ENCODE measurements around the gene FIP1L1. TPM values are rescaled to one million over a fixed set of nuclear protein-coding genes. Genes with fewer than 3 reads are reported as not detected.
A peak's percentile ranks its signal among the peaks of the same experiment; 100 is the strongest.
"Not testable (repeated sequence)": the region's sequence is repeated elsewhere in the genome, so short reads cannot be mapped to it uniquely, and the experiment has no call there.

FIP1L1 gene
- total RNA-seq, result 10 to 100 TPM; 83.6 to 90.5 TPM

DNA sequence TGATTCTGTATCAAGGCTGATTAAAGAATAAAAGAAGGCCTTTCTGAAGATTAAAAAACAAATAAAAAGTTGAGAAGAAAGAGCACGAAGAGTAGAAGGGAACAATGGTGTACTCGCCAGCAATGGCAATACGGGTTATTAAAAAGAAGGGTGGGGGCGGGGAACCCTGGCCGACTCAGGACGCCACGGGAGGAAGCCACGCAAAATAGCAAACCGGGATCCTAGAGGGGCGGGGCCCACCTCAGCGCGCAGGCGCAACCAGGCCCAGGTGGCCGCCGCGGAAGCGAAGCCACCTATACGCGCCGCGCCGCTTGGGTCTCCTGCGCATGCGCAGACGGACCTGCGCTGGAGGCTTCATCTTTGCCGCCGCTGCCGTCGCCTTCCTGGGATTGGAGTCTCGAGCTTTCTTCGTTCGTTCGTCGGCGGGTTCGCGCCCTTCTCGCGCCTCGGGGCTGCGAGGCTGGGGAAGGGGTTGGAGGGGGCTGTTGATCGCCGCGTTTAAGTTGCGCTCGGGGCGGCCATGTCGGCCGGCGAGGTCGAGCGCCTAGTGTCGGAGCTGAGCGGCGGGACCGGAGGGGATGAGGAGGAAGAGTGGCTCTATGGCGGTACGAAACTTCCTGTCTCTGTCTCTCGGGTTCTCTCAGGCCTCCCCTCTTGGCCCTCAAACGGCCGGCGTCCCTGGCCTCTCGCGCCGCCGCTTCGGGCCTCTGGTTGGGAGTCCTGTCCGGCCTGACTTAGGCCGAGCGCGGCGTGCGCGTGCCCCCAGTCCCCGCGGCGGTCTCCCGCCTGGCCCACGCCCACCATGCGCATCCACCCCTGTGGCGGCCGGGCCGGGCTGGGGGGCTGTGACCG lies at the start of gene FIP1L1:
Gene FIP1L1, plus strand, starts transcription at position 323 of the 852 bp plus-strand sequence. Its CDS starts 198 bp downstream, at position 521.
- Mint-ChIP-seq H3K36me3 (peaks cover 10% of the 10 kb centered on the region), H3K27me3 (peaks cover 0 to 8% of the 10 kb centered on the region in 2 donors), H3K4me1 (ENCODE audit: low read depth in 2 of 2) (peaks cover 27 to 33% of the 10 kb centered on the region in 2 donors), H3K27ac (peak within 1 kb of the TSS; percentile 95 to 97), H3K4me3 (peak within 1 kb of the TSS; percentile 97), H3K9me3 (no peaks in the 10 kb centered on the region)
- peak; percentile 96 to 98 for ATAC-seq
- DNase-seq (ENCODE audit: low spot score), result peak; percentile 97

- H3K27ac Mint-ChIP-seq; H3K4me3 Mint-ChIP-seq; H3K36me3 Mint-ChIP-seq; H3K27me3 Mint-ChIP-seq; H3K9me3 Mint-ChIP-seq; H3K4me1 Mint-ChIP-seq (ENCODE audit: low read depth in 2 of 2); DNase-seq (ENCODE audit: low spot score); ATAC-seq: not testable (repeated sequence)
Measured at GRCh38 chr4:53334916-53335315, 42.5 kb upstream of the FIP1L1 start.

GRCh38 chr4:53340145-53340544 lies 37.3 kb upstream of the FIP1L1 start:
- not testable (repeated sequence) for H3K9me3 Mint-ChIP-seq; DNase-seq (ENCODE audit: low spot score); H3K27ac Mint-ChIP-seq; H3K4me3 Mint-ChIP-seq; ATAC-seq; H3K27me3 Mint-ChIP-seq
- peaks cover 13% of the 10 kb centered on the region for H3K36me3 Mint-ChIP-seq
- H3K4me1 Mint-ChIP-seq (ENCODE audit: low read depth in 2 of 2), result peaks cover 0 to 20% of the 10 kb centered on the region in 2 donors

DNA sequence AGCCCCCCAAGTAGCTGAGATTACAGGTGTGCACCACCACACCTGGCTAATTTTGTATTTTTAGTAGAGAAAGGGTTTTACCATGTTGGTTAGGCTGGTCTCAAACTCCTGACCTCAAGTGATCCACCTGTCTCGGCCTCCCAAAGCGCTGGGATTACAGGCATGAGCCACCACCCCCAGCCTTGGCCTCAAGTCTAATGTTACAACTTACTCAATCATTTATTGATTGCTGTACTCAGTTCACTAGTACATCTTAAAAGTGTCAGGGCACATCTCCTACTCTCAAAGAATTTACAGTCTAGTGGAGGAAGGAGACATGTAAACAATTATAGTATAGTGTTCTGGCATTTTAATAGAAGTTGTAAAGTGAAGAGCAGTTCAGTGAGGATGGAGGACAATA lies 31.0 kb upstream of the FIP1L1 start:
- H3K27me3 Mint-ChIP-seq; H3K27ac Mint-ChIP-seq; DNase-seq (ENCODE audit: low spot score); ATAC-seq; H3K4me3 Mint-ChIP-seq; H3K9me3 Mint-ChIP-seq: not testable (repeated sequence)
- peaks cover 0 to 12% of the 10 kb centered on the region in 2 donors for H3K4me1 Mint-ChIP-seq (ENCODE audit: low read depth in 2 of 2)
- peaks cover 35% of the 10 kb centered on the region for H3K36me3 Mint-ChIP-seq

GRCh38 chr4:53346920-53347852 lies 30.3 kb upstream of the FIP1L1 start:
- DNase-seq (ENCODE audit: low spot score) (no peak), ATAC-seq (no peak)
- H3K36me3 Mint-ChIP-seq, result peaks cover 38% of the 10 kb centered on the region
- peaks cover 0 to 9% of the 10 kb centered on the region in 2 donors for H3K4me1 Mint-ChIP-seq (ENCODE audit: low read depth in 2 of 2)
- H3K27me3 Mint-ChIP-seq, result no peaks in the 10 kb centered on the region
- no peak overlapping the region for H3K27ac Mint-ChIP-seq
- H3K9me3 Mint-ChIP-seq, result no peaks in the 10 kb centered on the region
- no peak overlapping the region for H3K4me3 Mint-ChIP-seq

DNA sequence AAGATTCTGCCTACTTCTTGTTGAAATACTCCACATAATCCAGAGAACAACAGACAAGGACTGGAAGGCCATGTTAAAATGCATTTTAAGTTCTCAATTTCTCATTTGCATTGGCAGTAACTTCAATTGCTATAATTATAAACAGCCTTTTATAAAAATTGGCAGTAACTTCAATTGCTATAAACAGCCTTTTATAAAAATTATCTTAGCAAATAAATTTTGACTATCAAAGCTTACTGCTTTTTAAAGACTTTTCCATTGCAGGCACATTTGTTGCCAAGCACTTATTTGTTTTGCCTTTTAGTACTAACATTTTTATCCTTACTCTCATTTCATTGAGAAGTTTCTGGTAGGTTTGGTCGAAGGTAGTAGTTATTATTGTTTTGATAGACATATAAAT lies 29.4 kb upstream of the FIP1L1 start:
- Mint-ChIP-seq H3K9me3 (no peaks in the 10 kb centered on the region), H3K27me3 (no peaks in the 10 kb centered on the region), H3K4me3 (no peak overlapping the region), H3K36me3 (peaks cover 44% of the 10 kb centered on the region), H3K4me1 (ENCODE audit: low read depth in 2 of 2) (peaks cover 0 to 4% of the 10 kb centered on the region in 2 donors), H3K27ac (no peak overlapping the region)
- ATAC-seq (no peak), DNase-seq (ENCODE audit: low spot score) (no peak)

DNA sequence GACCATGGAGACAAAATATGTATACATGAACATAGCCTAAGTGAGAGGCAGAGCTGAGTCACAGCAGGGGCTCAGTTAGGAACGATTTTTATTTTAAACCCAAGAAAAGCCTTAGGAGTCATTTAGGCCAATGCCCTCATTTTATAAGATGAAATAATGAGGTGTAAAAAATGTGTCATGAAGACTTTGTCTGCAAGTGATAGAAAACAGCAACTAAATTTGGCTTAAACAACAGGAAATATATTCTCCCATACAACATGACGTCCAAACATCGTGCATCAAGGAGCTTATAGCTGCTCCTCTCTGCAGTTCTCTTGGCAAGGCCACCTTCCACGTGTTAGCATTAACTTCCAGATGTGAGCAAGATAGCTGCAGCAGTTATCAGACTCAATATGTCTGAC lies 28.4 kb upstream of the FIP1L1 start:
- Mint-ChIP-seq H3K4me1 (ENCODE audit: low read depth in 2 of 2) (no peaks in the 10 kb centered on the region), H3K4me3 (no peak overlapping the region), H3K27me3 (no peaks in the 10 kb centered on the region), H3K9me3 (no peaks in the 10 kb centered on the region), H3K27ac (no peak overlapping the region), H3K36me3 (peaks cover 44% of the 10 kb centered on the region)
- no peak for DNase-seq (ENCODE audit: low spot score)
- no peak for ATAC-seq

DNA sequence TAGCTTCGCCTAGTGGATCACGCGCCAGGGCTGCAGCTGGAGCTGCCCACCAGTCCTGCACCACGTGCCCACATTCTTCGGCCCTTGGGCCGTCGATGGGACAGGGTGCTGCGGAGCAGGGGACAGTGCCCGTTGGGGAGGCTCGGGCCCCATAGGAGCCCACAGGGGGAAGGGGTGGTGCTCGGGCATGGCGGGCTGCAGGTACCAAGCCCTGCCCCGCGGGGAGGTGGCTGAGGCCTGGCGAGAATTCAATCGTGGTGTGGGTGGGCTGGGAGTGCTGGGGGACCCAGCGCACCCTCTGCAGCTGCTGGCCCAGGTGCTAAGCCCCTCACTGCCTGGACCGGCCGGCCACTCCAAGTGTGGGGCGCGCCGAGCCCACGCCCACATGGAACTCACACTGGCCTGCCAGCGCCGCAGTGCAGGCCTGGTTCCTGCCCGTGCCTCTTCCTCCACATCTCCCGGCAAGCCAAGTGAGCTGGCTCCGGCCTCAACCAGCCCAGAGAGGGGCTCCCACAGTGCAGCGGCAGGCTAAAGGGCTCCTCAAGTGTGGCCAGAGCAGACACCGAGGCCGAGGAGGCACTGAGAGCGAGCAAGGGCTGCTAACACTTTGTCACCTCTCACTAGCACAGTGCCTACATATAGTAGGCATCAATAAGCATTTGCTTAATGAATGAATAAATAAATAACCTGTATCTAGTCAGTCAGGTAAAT lies 23.3 kb upstream of the FIP1L1 start:
- no peaks in the 10 kb centered on the region for H3K9me3 Mint-ChIP-seq
- H3K4me1 Mint-ChIP-seq (ENCODE audit: low read depth in 2 of 2), result peaks cover 7 to 10% of the 10 kb centered on the region in 2 donors
- DNase-seq (ENCODE audit: low spot score) (no peak), ATAC-seq (no peak)
- no peaks in the 10 kb centered on the region for H3K27me3 Mint-ChIP-seq
- H3K4me3 Mint-ChIP-seq, result no peak overlapping the region
- H3K27ac Mint-ChIP-seq, result no peak overlapping the region
- peaks cover 22% of the 10 kb centered on the region for H3K36me3 Mint-ChIP-seq

DNA sequence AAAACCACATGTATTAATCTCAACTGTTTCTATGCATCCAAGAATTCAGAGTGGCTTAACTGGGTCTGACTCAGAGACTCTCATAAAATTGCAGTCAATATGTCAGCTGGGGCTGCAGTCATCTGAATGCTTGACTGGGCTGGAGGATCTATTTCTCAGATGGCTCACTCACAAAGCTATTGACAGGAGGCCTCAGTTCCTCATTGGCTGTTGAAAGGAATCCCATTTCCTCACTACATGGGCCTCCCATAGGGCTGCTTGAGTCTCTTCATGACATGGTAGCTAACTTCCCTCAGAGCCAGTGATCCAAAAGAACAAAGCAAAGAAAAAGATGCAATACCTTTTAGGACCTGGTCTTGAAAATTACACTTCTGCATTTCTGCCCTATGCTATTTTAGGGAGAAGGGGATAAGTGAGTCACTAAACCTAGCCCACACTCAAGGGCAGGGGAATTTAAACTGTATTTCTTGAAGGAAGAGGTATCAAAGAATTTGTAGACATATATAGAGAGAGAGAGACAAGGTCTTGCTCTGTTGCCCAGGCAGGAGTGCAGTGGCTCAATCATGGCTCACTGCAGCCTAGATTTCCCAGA lies 21.4 kb upstream of the FIP1L1 start:
- ATAC-seq (no peak), DNase-seq (ENCODE audit: low spot score) (no peak)
- no peaks in the 10 kb centered on the region for H3K27me3 Mint-ChIP-seq
- H3K4me1 Mint-ChIP-seq (ENCODE audit: low read depth in 2 of 2), result peaks cover 20 to 24% of the 10 kb centered on the region in 2 donors
- H3K4me3 Mint-ChIP-seq, result no peak overlapping the region
- H3K27ac Mint-ChIP-seq, result no peak overlapping the region
- H3K9me3 Mint-ChIP-seq, result no peaks in the 10 kb centered on the region
- H3K36me3 Mint-ChIP-seq, result peaks cover 18% of the 10 kb centered on the region

GRCh38 chr4:53361451-53361850 lies 16.0 kb upstream of the FIP1L1 start:
- DNase-seq (ENCODE audit: low spot score) (no peak), ATAC-seq (no peak)
- H3K27me3 Mint-ChIP-seq, result no peaks in the 10 kb centered on the region
- H3K9me3 Mint-ChIP-seq, result peaks cover under 1% of the 10 kb centered on the region
- peaks cover 17% of the 10 kb centered on the region for H3K36me3 Mint-ChIP-seq
- no peak overlapping the region for H3K27ac Mint-ChIP-seq
- H3K4me3 Mint-ChIP-seq, result no peak overlapping the region
- peaks cover 38 to 43% of the 10 kb centered on the region in 2 donors for H3K4me1 Mint-ChIP-seq (ENCODE audit: low read depth in 2 of 2)

DNA sequence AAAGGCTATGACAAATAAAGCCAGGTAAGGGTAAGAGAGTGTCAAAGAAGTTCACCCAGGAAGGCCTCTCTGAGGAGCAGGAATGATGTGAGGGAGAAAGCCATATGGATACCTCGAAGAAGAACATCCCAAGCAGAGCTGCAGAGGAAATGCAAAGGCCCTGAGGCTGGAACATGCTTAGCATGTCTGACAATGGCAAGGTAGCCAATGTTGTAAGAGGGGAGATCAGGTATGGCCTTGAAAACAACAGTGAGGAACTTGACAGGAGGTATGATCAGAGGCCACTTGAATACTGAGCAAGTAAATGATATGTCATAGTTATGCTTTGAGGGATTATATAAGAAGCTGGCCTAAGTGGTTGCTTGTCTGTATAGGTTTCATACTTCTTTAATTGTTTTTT lies 15.3 kb upstream of the FIP1L1 start:
- Mint-ChIP-seq H3K9me3 (peaks cover 3% of the 10 kb centered on the region), H3K27ac (no peak overlapping the region), H3K27me3 (no peaks in the 10 kb centered on the region), H3K4me1 (ENCODE audit: low read depth in 2 of 2) (peaks cover 41 to 47% of the 10 kb centered on the region in 2 donors), H3K36me3 (peaks cover 17% of the 10 kb centered on the region), H3K4me3 (peak overlapping the region; percentile 57)
- DNase-seq (ENCODE audit: low spot score) (no peak), ATAC-seq (no peak)

DNA sequence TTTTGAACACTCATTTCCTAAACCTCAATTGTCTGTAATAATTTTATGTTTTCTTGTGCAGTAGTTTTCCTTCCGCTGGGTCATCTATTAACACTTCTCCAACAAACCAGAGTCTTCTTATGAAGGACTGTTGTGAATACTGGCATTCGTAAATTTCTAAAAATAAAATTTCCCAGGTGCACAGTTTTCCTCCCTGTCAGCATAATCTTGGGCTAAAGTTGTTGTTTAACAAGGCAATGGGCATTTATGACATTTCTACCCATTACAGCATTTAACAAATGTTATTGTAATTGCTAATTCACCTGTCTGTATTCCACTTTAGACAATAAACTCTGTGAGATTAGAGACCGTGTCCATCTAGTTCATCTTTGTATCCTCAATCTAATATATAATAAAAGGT lies 12.8 kb upstream of the FIP1L1 start:
- H3K27me3 Mint-ChIP-seq, result peaks cover 16 to 22% of the 10 kb centered on the region in 2 donors

GRCh38 chr4:53365121-53365485 lies 12.3 kb upstream of the FIP1L1 start:
- H3K27ac Mint-ChIP-seq, result peak overlapping the region; percentile 90 to 98
- ATAC-seq (peak in 1 of 2 donors; percentile 37), DNase-seq (ENCODE audit: low spot score) (no peak)
- peaks cover 3% of the 10 kb centered on the region for H3K9me3 Mint-ChIP-seq
- peaks cover 21 to 27% of the 10 kb centered on the region in 2 donors for H3K27me3 Mint-ChIP-seq
- H3K4me3 Mint-ChIP-seq, result peak overlapping the region; percentile 97
- peaks cover 33 to 42% of the 10 kb centered on the region in 2 donors for H3K4me1 Mint-ChIP-seq (ENCODE audit: low read depth in 2 of 2)
- H3K36me3 Mint-ChIP-seq, result peaks cover 22% of the 10 kb centered on the region

More for the DNA sequence above, 12.8 kb upstream of the FIP1L1 start:
- Mint-ChIP-seq H3K4me3 (peak overlapping the region; percentile 97), H3K36me3 (peaks cover 17% of the 10 kb centered on the region), H3K27ac (peak overlapping the region; percentile 90 to 98), H3K4me1 (ENCODE audit: low read depth in 2 of 2) (peaks cover 37 to 46% of the 10 kb centered on the region in 2 donors), H3K9me3 (peaks cover 3% of the 10 kb centered on the region)
- ATAC-seq, result no peak
- DNase-seq (ENCODE audit: low spot score), result no peak

Measured in natural killer cell treated with Interleukin-12 subunit alpha and Interleukin-12 subunit beta and Interleukin-15 and Interleukin-18, amount 100 ng/mL, for 72 hours (primary cell).